Sigmoid colon (tissue), 7 donors: ENCODE results near the gene NOX3. TPM values are rescaled to one million over a fixed set of nuclear protein-coding genes. Genes with fewer than 3 reads are reported as not detected.
"Not testable (repeated sequence)": the region's sequence is repeated elsewhere in the genome, so short reads cannot be mapped to it uniquely, and the experiment has no call there.

ENCODE experiments used
- DNase-seq: peaks from one replicate; pipeline ENCODE4 v3.0.0-alpha.2; 2019
- H3K27ac ChIP-seq, 4 donors: fragments of 200-600 bp; sonication (generic); one replicate each; pipeline ENCODE4 v1.5.1; 2016 to 2019; ENCODE audit warnings: mild to moderate bottlenecking in 1 of 4
- H3K27me3 ChIP-seq, 3 donors: fragments of 200-600 bp; sonication (generic); one replicate each; pipeline ENCODE4 v1.5.1; 2019; ENCODE audit warnings: mild to moderate bottlenecking in 1 of 3
- H3K36me3 ChIP-seq, 4 donors: fragments of 200-600 bp; sonication (generic); one replicate each; pipeline ENCODE4 v1.5.1; 2016 to 2019
- H3K4me1 ChIP-seq, 4 donors: fragments of 200-600 bp; sonication (generic); one replicate each; pipeline ENCODE4 v1.5.1; 2017 to 2019
- H3K4me3 ChIP-seq, 4 donors: fragments of 200-600 bp; sonication (generic); one replicate each; pipeline ENCODE4 v1.5.1; 2017 to 2019; ENCODE audit warnings: mild to moderate bottlenecking in 2 of 4, moderate library complexity in 1 of 4
- H3K9me3 ChIP-seq, 4 donors: fragments of 200-600 bp in 3 of 4; sonication (generic) in 3 of 4; one replicate each; pipeline versions ENCODE4 v1.5.1 to v1.6.1; 2013 to 2019
- EP300 ChIP-seq, 4 donors: sonication (generic); formaldehyde crosslinking; IDR thresholded peaks; one replicate each; pipeline ENCODE4 v1.6.1; 2017; ENCODE audit warnings: antibody characterized with exemption in 4 of 4
- POLR2A ChIP-seq, 2 donors: fragments of 450-650 bp; IDR thresholded peaks; one replicate each; pipeline ENCODE4 v1.6.1; 2016; ENCODE audit warnings: antibody characterized with exemption in 2 of 2, mild to moderate bottlenecking in 2 of 2, moderate library complexity in 2 of 2
- POLR2AphosphoS5 ChIP-seq, 4 donors: sonication (generic); formaldehyde crosslinking; IDR thresholded peaks; one replicate each; pipeline ENCODE4 v1.6.1; 2017; ENCODE audit warnings: antibody characterized with exemption in 4 of 4
- WGBS, 2 donors: extraction: QIAGEN DNeasy Blood & Tissue Kit; methylation state at CpG; one replicate each; pipeline ENCODE4 v1.1.7; 2013; 5-methylcytosine and 5-hydroxymethylcytosine counted together
- intact Hi-C: fragments of 100-400 bp; cut with DNase I; formaldehyde crosslinking; loops from one replicate; pipeline ENCODE4 v1.15.1; 2023
- polyA plus RNA-seq, 3 donors: library from polyadenylated mRNA; stranded (reverse); fragments of 200-250 nt; gene quantifications; one replicate each; pipeline ENCODE4 v1.2.3, GENCODE V29; 2013
- total RNA-seq, 4 donors: library from RNA; depleted of rRNA; stranded (reverse); fragments of >200 nt; gene quantifications; one replicate each; pipeline ENCODE4 v1.1.0, GENCODE V29; 2016
- TF ChIP-seq, protein P1 (sequence below), 4 experiments: fragments of 450-650 bp in 3 of 4; fragments of 200-600 bp in 1 of 4; IDR thresholded peaks; one replicate each; pipeline ENCODE4 v1.5.1; 2016 to 2019; ENCODE audit warnings: antibody characterized with exemption in 4 of 4, mild to moderate bottlenecking in 3 of 4, moderate library complexity in 2 of 4
- donor health status: healthy with polysubstance abuse.
- donor health status: Bipolar disorder and iron deficiency.
- donor health status: healthy.

NOX3 gene
- total and polyA plus RNA-seq, 7 donors = not detected

DNA sequence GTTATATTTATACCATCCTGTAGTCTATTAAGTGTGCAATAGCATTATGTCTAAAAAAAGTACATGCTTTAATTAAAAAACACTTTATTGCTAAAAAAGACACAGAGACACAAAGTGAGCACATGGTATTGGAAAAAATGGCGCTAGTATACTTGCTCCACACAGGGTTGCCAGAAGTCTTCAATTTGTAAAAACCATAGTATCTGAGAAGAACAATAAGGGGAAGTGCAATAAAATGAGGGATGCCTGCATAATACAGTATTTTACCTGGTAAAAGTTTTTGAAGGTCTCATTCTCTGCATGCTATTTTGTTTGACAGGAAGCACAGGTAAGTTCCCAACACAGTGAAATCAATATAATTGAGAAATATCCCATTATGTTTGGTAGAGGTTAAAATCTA is 1.6 kb downstream of the NOX3 start:
- Histone ChIP-seq H3K27ac (no peak overlapping the region), H3K27me3 (no peaks in the 10 kb centered on the region), H3K36me3 (no peaks in the 10 kb centered on the region), H3K4me3 (no peak overlapping the region), H3K4me1 (peaks cover 0 to 8% (median 0%) of the 10 kb centered on the region in 4 donors), H3K9me3 (no peaks in the 10 kb centered on the region)
- WGBS, 2 donors = 90% methylated on average over 1 of the region's 1 CpG
- DNase-seq = no peak
- intact Hi-C loops = no loop called here
- TF ChIP-seq EP300 (IDR thresholded peaks at IDR 0.05) (no peak), POLR2AphosphoS5 (IDR thresholded peaks at IDR 0.05) (no peak), POLR2A (IDR thresholded peaks at IDR 0.05) (no peak)
- TF ChIP-seq, protein P1, sequence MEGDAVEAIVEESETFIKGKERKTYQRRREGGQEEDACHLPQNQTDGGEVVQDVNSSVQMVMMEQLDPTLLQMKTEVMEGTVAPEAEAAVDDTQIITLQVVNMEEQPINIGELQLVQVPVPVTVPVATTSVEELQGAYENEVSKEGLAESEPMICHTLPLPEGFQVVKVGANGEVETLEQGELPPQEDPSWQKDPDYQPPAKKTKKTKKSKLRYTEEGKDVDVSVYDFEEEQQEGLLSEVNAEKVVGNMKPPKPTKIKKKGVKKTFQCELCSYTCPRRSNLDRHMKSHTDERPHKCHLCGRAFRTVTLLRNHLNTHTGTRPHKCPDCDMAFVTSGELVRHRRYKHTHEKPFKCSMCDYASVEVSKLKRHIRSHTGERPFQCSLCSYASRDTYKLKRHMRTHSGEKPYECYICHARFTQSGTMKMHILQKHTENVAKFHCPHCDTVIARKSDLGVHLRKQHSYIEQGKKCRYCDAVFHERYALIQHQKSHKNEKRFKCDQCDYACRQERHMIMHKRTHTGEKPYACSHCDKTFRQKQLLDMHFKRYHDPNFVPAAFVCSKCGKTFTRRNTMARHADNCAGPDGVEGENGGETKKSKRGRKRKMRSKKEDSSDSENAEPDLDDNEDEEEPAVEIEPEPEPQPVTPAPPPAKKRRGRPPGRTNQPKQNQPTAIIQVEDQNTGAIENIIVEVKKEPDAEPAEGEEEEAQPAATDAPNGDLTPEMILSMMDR (IDR thresholded peaks at IDR 0.05) = no peak

DNA sequence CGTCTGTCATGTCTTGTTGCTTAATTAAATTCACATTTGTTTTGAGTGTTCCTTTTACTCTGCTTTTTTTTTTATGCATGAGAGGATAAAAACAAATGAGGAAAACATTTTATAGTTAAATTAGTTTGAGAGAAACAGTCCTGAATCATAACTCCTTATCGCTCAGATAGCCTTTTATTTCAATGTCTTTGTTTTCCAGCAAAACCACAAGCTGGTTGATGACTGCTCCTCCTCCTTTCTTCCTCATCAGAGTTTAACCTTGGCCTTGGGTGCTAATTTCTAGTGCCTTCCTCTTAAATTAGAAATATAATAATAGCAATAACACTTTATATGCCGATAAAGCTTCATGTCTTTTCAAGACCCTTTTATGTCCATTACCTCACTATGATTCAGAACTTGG is 3.1 kb downstream of the NOX3 start:
- Histone ChIP-seq H3K27ac (no peak overlapping the region), H3K9me3 (no peaks in the 10 kb centered on the region), H3K4me3 (no peak overlapping the region), H3K27me3 (no peaks in the 10 kb centered on the region), H3K36me3 (no peaks in the 10 kb centered on the region), H3K4me1 (peaks cover 0 to 8% (median 0%) of the 10 kb centered on the region in 4 donors)
- intact Hi-C loops = no loop called here
- DNase-seq = no peak
- WGBS, 2 donors = 87 to 91% methylated on average over 3 of the region's 3 CpGs
- no peak for TF ChIP-seq POLR2A (IDR thresholded peaks at IDR 0.05)
- no peak for TF ChIP-seq POLR2AphosphoS5 (IDR thresholded peaks at IDR 0.05)
- TF ChIP-seq, protein P1 (IDR thresholded peaks at IDR 0.05) = no peak
- TF ChIP-seq EP300 (IDR thresholded peaks at IDR 0.05) = no peak

DNA sequence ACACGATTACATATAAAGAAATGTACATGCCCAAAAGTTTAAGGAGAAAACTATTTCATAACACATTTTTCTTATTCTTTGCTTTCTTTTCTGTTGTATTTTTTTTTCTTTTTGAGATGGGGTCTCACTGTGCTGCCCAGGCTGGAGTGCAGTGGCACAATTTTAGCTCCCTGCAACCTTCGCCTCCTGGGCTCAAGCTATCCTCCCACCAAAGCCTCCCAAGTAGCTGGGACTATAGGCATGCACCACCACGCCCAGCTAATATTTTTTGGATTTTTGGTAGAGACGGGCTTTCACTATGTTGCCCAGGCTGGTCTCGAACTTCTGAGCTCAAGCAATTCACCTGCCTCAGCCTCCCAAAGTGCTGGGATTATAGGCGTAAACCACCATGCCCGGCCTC is 4.1 kb downstream of the NOX3 start:
- H3K27ac ChIP-seq, intact Hi-C loops, H3K9me3 ChIP-seq, H3K36me3 ChIP-seq, H3K4me1 ChIP-seq, DNase-seq, H3K27me3 ChIP-seq, H3K4me3 ChIP-seq: not testable (repeated sequence)
- 84 to 85% methylated on average over 7 of the region's 7 CpGs for WGBS, 2 donors

DNA sequence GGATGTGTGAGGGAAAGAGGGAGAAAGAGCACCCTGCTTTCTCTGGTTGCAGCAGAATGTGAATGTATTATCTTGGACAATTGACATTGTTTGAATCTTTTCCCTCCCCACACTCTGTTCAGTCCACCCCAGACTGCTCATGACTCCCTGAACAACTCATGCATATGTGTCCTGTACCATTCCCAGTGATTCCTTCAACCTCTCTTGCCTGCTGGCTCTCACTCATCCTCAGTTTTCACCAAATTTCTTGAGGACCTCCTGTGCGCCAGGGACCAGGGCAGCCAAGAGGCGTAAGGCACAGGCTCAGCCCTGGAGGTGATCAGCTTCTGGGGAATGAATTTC is 5.4 kb downstream of the NOX3 start:
- DNase-seq = no peak

DNA sequence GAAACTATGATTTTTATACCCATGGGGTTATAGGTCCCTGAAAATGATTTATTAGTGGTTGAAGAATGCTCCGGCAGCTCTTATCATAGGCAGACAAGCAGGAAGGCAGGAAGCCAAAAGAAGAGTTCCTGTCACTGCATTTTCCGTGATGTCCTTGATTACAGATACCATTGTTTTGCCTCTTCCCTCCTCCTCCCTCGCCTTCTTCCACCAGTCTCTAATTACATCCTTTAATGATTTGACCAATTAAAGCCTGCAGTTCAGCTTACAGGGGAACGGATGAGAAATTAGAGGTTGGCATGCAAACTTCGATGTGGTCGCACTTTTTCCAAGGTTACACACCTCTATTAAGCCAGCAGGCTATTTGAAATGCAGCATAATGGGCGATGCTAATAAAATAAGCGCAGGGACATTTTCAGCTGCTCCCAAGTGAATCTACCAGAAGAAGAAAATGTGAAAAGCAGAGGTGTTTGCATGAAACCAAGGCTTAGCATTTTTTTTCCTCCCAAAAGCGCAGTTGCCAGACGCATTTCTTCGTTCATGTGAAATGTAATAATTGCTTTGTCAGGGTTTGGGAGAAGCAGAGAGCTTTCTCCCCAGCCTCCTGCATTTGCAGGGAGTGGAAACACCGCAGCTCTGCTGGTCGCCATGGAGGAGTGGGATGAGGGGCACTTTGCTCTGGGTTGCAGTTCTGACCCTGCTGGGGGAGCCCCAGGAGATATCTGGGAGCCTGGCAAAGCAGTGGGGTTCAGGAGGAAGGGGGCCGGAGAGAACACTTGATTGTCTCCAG is 6.0 kb downstream of the NOX3 start:
- H3K27me3 ChIP-seq = no peaks in the 10 kb centered on the region
- no peaks in the 10 kb centered on the region for H3K36me3 ChIP-seq
- no peak overlapping the region for H3K27ac ChIP-seq
- H3K4me3 ChIP-seq = no peak overlapping the region
- DNase-seq = no peak
- intact Hi-C loops = no loop called here
- TF ChIP-seq, protein P1 (IDR thresholded peaks at IDR 0.05) = no peak
- TF ChIP-seq POLR2AphosphoS5 (IDR thresholded peaks at IDR 0.05) = no peak
- no peak for TF ChIP-seq POLR2A (IDR thresholded peaks at IDR 0.05)
- TF ChIP-seq EP300 (IDR thresholded peaks at IDR 0.05) = no peak
- 71 to 78% methylated on average over 14 of the region's 14 CpGs for WGBS, 2 donors
- H3K4me1 ChIP-seq = peaks cover 0 to 8% (median 0%) of the 10 kb centered on the region in 4 donors
- H3K9me3 ChIP-seq = no peaks in the 10 kb centered on the region

More for the DNA sequence above, 5.4 kb downstream of the NOX3 start:
- Histone ChIP-seq H3K9me3 (no peaks in the 10 kb centered on the region), H3K4me3 (no peak overlapping the region), H3K27me3 (no peaks in the 10 kb centered on the region), H3K36me3 (no peaks in the 10 kb centered on the region), H3K27ac (no peak overlapping the region), H3K4me1 (peaks cover 0 to 8% (median 0%) of the 10 kb centered on the region in 4 donors)
- TF ChIP-seq, protein P1 (IDR thresholded peaks at IDR 0.05) = no peak
- TF ChIP-seq POLR2AphosphoS5 (IDR thresholded peaks at IDR 0.05) = no peak
- TF ChIP-seq EP300 (IDR thresholded peaks at IDR 0.05) = no peak
- no peak for TF ChIP-seq POLR2A (IDR thresholded peaks at IDR 0.05)
- WGBS, 2 donors = 96 to 99% methylated on average over 2 of the region's 2 CpGs
- intact Hi-C loops = no loop called here
